ENCODE data around the gene PLIN5.

DNA sequence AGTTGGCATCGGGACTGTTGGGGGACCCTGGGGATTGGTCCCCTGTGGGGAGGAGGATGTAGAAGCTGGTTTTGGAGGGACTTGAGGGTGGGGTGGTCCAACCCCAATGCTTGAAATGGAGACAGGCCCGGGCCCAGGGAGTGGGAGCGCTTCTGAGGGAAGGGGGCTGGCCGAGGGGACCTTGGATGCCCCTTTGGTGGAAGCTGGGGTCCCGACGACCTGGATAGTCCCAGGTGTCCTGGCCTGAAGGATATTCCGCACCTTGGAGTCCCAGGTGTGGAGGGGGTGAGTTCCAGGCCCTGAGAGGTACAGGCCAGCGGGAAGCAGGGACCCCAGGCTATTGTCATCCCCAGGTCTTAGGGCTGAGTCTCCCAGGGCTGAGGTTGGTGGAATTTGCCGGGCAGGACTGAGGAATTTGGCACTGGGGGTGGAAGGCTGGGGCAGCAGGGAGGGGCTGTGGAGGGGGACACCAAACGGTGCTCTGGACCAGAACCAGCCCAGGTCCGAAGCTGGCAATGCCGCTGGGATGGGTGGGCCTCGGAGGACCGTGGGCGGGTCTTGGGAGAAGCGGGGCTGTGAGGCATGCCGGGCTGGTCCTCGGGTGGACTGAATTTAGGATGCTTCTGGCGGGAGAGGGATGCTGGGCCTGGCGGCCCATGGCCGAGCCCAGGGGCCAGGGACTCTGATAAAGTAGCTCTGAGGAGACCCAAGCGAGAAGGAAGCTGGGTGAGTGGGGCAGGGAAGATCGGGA, 61.1 kb downstream of the PLIN5 start:
- TF ChIP-seq CTCF (IDR thresholded peaks at IDR 0.05): no peak
- TF ChIP-seq POLR2A (IDR thresholded peaks at IDR 0.05): no peak

All from breast epithelium (tissue), 3 donors.